SK-N-MC (cell line): Measurements from ENCODE around the gene ANGPTL3.

Source experiments
- EZH2 ChIP-seq: fragments of 200-600 bp; sonication (generic); IDR thresholded peaks from one replicate; pipeline ENCODE4 v1.6.1; 2017; ENCODE audit warnings: antibody characterized with exemption
- POLR2AphosphoS5 ChIP-seq: IDR thresholded peaks from 2 replicates; pipeline ENCODE4 v1.6.1; 2012; ENCODE audit warnings: mild to moderate bottlenecking, low read depth, low read length, borderline replicate concordance

DNA sequence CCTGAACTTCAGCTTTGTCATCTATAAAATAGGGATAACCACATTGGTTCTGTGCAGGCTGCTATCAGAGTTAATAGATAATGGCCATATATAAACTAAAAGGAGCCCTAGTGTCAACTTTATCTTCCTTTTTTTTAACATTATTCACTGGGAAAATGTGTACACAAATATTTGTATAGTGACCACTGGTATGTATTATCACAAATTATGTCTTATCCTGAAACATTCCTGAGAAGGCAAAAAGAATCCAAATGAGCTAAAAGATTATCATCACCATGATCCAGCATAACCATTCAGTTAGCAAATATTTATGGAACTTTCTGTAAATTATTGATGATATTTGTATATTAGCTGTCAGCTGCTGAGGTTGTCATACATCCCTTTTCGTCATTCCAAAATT, 16.6 kb downstream of the ANGPTL3 start:
- TF ChIP-seq EZH2 (no peak), POLR2AphosphoS5 (no peak)
